ENCODE measurements around the gene TENM4.

Gene TENM4

GRCh38 chr11:79382301-79383050 lies 58.4 kb downstream of the TENM4 start:
- DNase-seq = no peak

- no peak for DNase-seq
Measured at GRCh38 chr11:79381036-79381435, 59.8 kb downstream of the TENM4 start.

- DNase-seq = no peak
Measured at GRCh38 chr11:79377406-79377805, 63.4 kb downstream of the TENM4 start.

- DNase-seq = no peak
Measured at GRCh38 chr11:79375818-79376550, 64.8 kb downstream of the TENM4 start.

- no peak for DNase-seq
Measured at GRCh38 chr11:79374727-79375126, 66.1 kb downstream of the TENM4 start.

- no peak for DNase-seq
Measured at GRCh38 chr11:79371724-79372123, 69.1 kb downstream of the TENM4 start.

GRCh38 chr11:79371152-79371551 lies 69.7 kb downstream of the TENM4 start:
- DNase-seq = no peak

GRCh38 chr11:79369055-79369454 lies 71.8 kb downstream of the TENM4 start:
- DNase-seq = no peak

GRCh38 chr11:79367844-79368243 lies 73.0 kb downstream of the TENM4 start:
- DNase-seq = no peak

GRCh38 chr11:79366218-79366617 lies 74.6 kb downstream of the TENM4 start:
- no peak for DNase-seq

GRCh38 chr11:79363861-79364378 lies 76.9 kb downstream of the TENM4 start:
- no peak for DNase-seq

GRCh38 chr11:79363256-79363655 lies 77.6 kb downstream of the TENM4 start:
- no peak for DNase-seq

- DNase-seq = no peak
Measured at GRCh38 chr11:79362821-79363220, 78.0 kb downstream of the TENM4 start.

- DNase-seq = no peak
Measured at GRCh38 chr11:79362206-79362757, 78.5 kb downstream of the TENM4 start.

- DNase-seq = no peak
Measured at GRCh38 chr11:79358258-79358657, 82.6 kb downstream of the TENM4 start.

- no peak for DNase-seq
Measured at GRCh38 chr11:79353706-79354105, 87.1 kb downstream of the TENM4 start.

- DNase-seq = no peak
Measured at GRCh38 chr11:79352349-79352703, 88.5 kb downstream of the TENM4 start.

- DNase-seq = no peak
Measured at GRCh38 chr11:79348976-79349682, 91.7 kb downstream of the TENM4 start.

- DNase-seq = no peak
Measured at GRCh38 chr11:79346021-79346420, 94.8 kb downstream of the TENM4 start.

- no peak for DNase-seq
Measured at GRCh38 chr11:79344753-79345294, 96.0 kb downstream of the TENM4 start.

- DNase-seq = no peak
Measured at GRCh38 chr11:79342686-79343085, 98.1 kb downstream of the TENM4 start.

GRCh38 chr11:79342236-79342635 lies 98.6 kb downstream of the TENM4 start:
- peak in 1 of 2 donors; percentile 5 for DNase-seq

GRCh38 chr11:79340535-79340934 lies 100.3 kb downstream of the TENM4 start:
- DNase-seq = no peak

All from inflammatory macrophage treated with lipopolysaccharide for 1 hour (primary cell).